GM18907 (cell line): Measurements from ENCODE around the gene RGS1.

Experiments used
- ATAC-seq: cut with Tn5 transposase; IDR thresholded peaks from one replicate; pipeline ENCODE4 v1.9.1; 2021; ENCODE audit warnings: mild to moderate bottlenecking, moderate library complexity; ENCODE audit not compliant: unreplicated experiment

RGS1 gene

DNA sequence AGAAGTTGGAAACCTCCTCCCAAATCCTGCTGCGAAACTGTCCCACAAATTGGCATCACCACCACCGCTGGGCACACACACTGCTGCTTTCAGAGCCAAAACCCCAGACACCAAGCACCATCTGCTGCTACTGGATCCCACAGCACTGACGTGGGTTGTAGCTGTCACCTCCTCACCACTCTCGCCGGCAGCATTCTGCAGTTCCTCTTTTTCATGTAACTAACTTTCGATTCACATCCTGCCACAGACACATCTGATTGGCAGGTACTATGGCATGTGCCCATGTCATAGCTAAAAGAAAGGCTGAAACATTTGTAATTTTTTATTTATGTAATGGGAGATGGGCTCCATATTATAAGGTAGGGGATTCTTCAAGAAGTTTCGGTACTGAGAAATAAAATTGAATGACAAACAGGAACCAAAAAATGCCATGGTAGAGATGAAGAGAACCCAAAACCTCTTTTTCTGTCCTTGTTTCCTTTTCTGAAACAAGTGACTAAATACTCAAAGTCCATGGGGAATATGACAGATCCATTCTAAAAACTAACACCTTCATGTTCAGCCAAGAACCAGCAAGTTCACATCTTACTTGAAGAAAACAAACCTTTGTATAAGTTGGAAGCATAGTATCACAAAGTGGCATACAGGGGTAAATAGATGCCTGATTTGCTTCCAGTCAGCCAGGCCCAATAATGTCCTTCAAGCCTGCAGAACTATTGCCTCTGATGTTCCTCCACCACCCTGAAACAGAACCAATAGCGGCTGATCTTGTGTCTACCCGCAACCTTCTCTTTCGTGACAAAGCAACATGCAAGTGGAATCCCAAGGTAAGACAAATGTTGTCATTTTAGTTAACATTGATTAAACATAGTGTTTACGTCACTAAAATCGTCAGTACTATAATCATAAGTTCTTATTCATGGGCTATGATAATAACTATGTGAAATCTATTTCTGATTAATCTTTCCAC, 33.8 kb downstream of the RGS1 start:
- peak; percentile 99 for ATAC-seq

GRCh38 chr1:192610112-192610889, 34.7 kb downstream of the RGS1 start:
- ATAC-seq, result no peak

DNA sequence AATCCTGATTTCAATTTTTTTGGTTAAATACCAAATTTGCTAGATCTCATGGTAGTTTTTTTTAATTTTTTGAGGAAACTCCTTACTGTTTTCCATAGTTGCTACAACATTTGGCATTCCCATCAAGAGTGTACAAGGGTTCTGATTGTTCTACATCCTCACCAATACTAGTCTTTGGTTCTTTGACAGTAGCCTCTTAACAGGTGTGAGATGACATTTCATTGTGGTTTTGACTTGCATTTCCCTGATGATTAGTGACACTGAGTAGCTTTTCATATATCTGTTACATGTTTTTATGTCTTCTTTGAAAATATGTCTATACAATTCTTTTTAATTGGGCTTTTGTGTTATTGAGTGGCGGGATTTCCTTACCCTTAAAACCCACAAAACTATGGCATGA, 39.5 kb downstream of the RGS1 start:
- ATAC-seq, result peak; percentile 67

DNA sequence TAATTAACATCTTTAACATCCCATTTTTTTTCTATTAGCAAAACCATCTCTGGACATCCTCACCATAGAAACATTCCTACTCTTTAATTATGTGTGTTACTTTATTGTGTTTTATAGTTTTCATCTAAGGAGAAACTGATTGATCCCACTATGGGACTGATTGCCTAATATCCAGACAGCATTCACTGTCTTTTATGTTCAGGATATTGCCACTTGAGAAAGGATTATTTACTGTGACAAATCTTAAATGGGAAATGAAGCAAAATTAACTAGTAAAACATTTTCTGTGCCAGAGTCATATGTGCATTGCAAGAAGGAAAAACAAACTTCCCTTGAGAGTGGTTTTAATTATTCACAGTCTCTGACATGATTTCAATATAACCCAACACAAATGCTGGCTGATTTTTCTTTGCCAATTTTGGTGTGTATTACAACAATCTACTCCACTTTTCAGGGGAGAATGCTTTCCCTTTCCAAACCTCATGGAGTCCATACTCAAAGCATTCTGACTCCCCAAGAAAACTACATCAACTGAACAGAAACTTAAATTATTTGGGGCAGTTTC, 44.6 kb downstream of the RGS1 start:
- no peak for ATAC-seq

- peak; percentile 95 for ATAC-seq
These were observed 51.0 kb downstream of the RGS1 start for GRCh38 chr1:192626366-192627179.

DNA sequence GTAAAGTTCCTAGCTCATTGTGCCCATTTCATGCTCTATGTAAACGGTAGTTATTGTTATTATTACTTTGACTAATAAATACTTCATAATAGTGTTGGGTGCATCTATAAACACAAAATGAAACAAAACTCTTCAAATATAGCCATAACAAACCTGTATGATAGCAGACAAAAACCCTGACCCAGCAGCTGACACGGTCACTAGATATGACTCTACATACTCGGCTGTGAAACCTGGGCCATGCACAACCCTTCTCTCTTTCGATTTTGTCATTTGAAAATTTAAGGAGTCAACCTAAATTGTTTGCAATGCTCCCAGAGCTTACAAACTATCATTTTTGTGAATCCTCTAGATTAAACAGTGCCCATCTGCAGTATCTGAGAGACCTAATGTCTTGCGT, 52.3 kb downstream of the RGS1 start:
- no peak for ATAC-seq

DNA sequence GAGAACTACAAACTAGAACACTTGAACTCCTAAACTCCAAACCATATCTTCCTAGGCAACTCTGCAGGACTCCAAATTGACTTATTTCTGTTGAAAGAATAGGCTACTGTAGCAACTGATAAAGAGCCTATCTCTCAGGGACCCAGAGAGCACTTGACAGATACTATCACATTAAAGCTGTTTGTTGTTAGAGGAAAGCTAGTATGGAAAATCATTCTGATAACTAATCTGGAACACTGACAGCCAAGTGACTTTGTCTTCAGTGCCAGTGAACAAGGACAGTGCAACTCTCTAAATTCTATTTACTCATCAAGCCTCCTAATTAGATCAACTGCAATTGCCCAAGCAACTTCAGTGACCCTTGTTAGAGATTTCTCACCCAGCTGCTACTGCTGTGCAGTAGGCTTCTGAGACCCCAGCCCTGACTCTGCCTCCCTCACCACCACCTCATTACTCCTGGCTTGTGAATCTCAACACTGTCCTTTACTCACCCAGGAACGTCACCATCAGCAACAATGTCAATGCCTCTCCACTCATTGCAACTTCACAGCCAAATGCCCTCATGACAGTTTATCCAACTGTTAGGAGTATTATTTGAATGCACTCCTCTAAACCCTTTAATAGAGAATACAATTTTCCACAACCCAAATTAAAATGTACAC, 53.0 kb downstream of the RGS1 start:
- ATAC-seq, result no peak

- no peak for ATAC-seq
These were observed 54.0 kb downstream of the RGS1 start for GRCh38 chr1:192629612-192630011.
